GM12873 (cell line): ENCODE data around the gene GLRA2.

ENCODE experiments used
- TF ChIP-seq, protein P1 (sequence below): IDR thresholded peaks from 2 replicates; pipeline ENCODE4 v1.5.1; 2012; ENCODE audit warnings: low read depth, mild to moderate bottlenecking, moderate library complexity, low read length, control low read depth; ENCODE audit not compliant: insufficient read depth; ENCODE audit errors: missing control alignments

GLRA2 gene

DNA sequence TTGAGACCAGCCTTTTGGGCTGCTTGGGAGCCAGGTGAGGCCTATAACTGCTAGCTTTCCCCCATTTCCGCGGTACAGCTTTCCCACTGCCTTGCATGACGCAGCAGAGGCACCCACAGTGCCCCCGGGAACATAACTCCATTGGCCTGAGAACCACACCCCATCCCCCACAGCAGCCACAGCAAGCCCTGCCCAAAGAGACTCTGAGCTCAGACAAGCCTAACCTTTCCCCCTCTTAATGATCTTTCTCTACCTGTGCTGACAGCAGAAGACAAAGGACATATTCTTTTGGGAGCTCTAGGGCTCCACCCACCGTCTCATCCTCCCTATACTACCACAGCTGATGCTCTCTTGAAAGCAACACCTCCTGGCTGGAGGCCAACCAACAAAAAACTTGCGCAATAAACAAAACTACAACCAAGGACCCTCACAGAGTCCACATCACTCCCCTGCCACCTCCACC lies 228.7 kb downstream of the GLRA2 start:
- TF ChIP-seq, protein P1, sequence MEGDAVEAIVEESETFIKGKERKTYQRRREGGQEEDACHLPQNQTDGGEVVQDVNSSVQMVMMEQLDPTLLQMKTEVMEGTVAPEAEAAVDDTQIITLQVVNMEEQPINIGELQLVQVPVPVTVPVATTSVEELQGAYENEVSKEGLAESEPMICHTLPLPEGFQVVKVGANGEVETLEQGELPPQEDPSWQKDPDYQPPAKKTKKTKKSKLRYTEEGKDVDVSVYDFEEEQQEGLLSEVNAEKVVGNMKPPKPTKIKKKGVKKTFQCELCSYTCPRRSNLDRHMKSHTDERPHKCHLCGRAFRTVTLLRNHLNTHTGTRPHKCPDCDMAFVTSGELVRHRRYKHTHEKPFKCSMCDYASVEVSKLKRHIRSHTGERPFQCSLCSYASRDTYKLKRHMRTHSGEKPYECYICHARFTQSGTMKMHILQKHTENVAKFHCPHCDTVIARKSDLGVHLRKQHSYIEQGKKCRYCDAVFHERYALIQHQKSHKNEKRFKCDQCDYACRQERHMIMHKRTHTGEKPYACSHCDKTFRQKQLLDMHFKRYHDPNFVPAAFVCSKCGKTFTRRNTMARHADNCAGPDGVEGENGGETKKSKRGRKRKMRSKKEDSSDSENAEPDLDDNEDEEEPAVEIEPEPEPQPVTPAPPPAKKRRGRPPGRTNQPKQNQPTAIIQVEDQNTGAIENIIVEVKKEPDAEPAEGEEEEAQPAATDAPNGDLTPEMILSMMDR, result no peak

DNA sequence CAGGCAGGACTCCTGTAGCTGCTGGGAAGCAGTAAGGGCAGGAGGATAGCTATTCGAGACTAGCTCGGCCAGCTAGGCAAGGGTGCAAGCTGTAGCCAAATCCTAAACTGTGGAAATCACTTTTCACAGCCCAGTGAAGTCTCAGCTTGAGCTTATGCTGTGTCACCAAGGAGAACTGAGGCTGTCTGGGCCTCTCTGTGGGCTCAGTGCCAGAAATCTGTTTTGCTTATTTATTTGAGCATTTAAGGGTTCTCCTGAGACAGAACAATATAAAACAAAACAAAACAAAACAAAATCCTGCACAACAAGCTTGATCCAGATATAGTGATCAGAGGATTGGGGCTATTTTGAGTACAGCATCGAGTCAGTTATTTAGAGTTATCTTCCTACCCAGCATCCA lies 246.1 kb downstream of the GLRA2 start:
- TF ChIP-seq, protein P1, result no peak

DNA sequence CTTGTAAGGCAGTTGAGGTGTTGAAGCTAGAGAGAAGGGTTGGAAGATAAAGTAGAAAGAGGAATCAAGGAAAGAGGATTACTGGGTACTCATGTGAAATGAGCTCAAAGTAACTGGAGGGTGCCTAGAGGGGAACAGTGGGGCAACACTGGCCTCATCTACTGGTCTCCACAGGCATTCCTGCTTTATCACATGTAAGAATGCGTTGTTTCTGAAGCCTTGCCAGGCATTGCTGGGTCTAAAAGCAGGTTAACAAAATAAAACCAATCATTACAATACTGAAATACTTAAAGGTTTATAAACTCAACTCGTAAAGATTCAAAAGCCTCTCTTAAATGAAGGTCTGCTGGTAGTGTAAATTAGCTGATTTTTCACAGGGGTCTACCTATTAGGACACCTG lies 247.6 kb downstream of the GLRA2 start:
- TF ChIP-seq, protein P1, result no peak

DNA sequence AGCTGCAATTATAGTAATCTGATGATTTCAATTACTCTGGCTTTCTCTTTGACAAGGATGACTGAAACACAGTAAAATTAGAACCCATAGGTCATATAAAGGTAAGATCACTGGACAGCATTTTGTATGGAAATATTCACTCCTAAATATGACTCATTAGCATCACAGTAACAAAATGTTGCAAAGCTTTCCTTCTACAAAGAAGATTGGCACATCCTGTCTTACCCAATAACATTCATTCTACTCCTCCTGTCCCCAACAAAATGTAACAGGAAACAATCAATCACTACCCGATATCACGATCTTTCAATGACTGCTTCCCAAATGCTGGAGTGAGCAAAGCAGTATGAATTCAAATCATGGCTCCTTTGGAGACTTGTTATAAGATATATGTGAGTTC lies 248.2 kb downstream of the GLRA2 start:
- TF ChIP-seq, protein P1, result no peak

DNA sequence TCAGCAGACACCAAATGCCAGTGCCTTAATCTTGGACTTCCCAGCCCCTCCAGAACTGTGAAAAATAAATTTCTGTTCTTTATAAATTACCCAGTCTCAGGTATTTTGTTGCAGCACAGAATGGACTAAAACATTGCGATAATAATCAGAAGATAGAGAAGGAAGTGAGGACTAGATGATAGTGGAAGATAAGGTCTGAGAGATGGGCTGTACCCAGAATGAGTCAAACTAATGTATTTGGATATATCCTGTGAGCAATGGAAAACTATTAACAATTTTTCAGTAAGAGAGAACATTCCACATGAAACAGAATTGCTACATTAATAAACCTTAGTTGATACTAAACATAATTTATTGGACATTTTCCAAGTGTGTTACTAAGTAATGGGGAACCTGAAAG lies 250.2 kb downstream of the GLRA2 start:
- TF ChIP-seq, protein P1, result no peak
